H1 (cell line): ENCODE data around the gene PAK1IP1. TPM values are rescaled to one million over a fixed set of nuclear protein-coding genes. Genes with fewer than 3 reads are reported as not detected.

ENCODE experiments used
- CTCF ChIA-PET: fragments of 300-600 bp; sonication (Branson Sonifier 250); formaldehyde crosslinking; loops from one replicate; lab custom pipeline; 2021; ENCODE audit not compliant: partially characterized antibody; lab: Charles Lee
- POLR2A ChIA-PET: fragments of 300-600 bp; sonication (Branson Sonifier 250); formaldehyde crosslinking; loops from one replicate; lab custom pipeline; 2021; ENCODE audit warnings: inconsistent platforms; ENCODE audit not compliant: partially characterized antibody; lab: Charles Lee
- DNase-seq, 2 experiments: peaks; one replicate each; pipeline versions ENCODE4 v3.0.0 to v3.0.0-alpha.2; 2010 to 2022; ENCODE audit warnings: low spot score in 2 of 2, low read depth in 1 of 2, mixed read lengths in 1 of 2
- FAIRE-seq: peaks from 2 replicates; lab custom pipeline; 2011; peaks lifted over from hg19 to GRCh38; lab: Jason Lieb, UNC
- H2AFZ ChIP-seq: 2 replicates; pipeline ENCODE4 v1.8.1; 2012; ENCODE audit warnings: low read length, inconsistent platforms
- H2AK5ac ChIP-seq: 2 replicates; pipeline ENCODE4 v1.6.1; 2013; ENCODE audit warnings: low read depth, low read length
- H2BK120ac ChIP-seq: replicated peaks from 2 replicates; pipeline ENCODE3; 2013; ENCODE audit warnings: low read depth, low read length, inconsistent platforms
- H2BK12ac ChIP-seq: 2 replicates; pipeline ENCODE4 v1.6.1; 2013; ENCODE audit warnings: low read depth, low read length
- H2BK15ac ChIP-seq: 2 replicates; pipeline ENCODE4 v1.6.1; 2013; ENCODE audit warnings: low read length
- H2BK20ac ChIP-seq: 2 replicates; pipeline ENCODE4 v1.6.1; 2013; ENCODE audit warnings: low read length
- H2BK5ac ChIP-seq: 2 replicates; pipeline ENCODE4 v1.6.1; 2013; ENCODE audit warnings: low read depth, low read length
- H3K14ac ChIP-seq: 2 replicates; pipeline ENCODE4 v1.6.1; 2013; ENCODE audit warnings: inconsistent platforms; ENCODE audit not compliant: insufficient read length
- H3K18ac ChIP-seq: 2 replicates; pipeline ENCODE4 v1.6.1; 2013; ENCODE audit warnings: low read length; ENCODE audit errors: extremely low read depth
- H3K23ac ChIP-seq: 2 replicates; pipeline ENCODE4 v1.6.1; 2013; ENCODE audit warnings: inconsistent platforms; ENCODE audit not compliant: insufficient read length
- H3K23me2 ChIP-seq: 2 replicates; pipeline ENCODE4 v1.6.1; 2013; ENCODE audit warnings: low read depth, low read length
- H3K27ac ChIP-seq: 2 replicates; pipeline ENCODE4 v1.6.1; 2011; ENCODE audit warnings: low read depth, low read length, inconsistent platforms
- H3K27me3 ChIP-seq, 4 experiments: replicated peaks in 1 of 4; 1 replicate in 1 of 4; 2 replicates in 3 of 4; pipeline versions ENCODE4 v1.6.1 to v1.8.1; 2011 to 2013; ENCODE audit warnings: low read length in 3 of 4, mild to moderate bottlenecking in 3 of 4, inconsistent platforms in 2 of 4, mixed read lengths in 2 of 4, moderate library complexity in 1 of 4; ENCODE audit not compliant: control insufficient read depth in 3 of 4, insufficient read depth in 3 of 4; ENCODE audit errors: extremely low read depth in 1 of 4
- H3K36me3 ChIP-seq, 4 experiments: 2 replicates each; pipeline versions ENCODE4 v1.6.1 to v1.8.1; 2011 to 2013; ENCODE audit warnings: mild to moderate bottlenecking in 4 of 4, low read length in 3 of 4, moderate library complexity in 2 of 4, control low read depth in 1 of 4, inconsistent platforms in 1 of 4; ENCODE audit not compliant: insufficient read depth in 4 of 4, control insufficient read depth in 2 of 4
- H3K4ac ChIP-seq: replicated peaks from 2 replicates; pipeline ENCODE3; 2013; ENCODE audit warnings: low read length, low read depth, mixed read lengths, inconsistent platforms; ENCODE audit not compliant: insufficient read length
- H3K4me1 ChIP-seq, 4 experiments: replicated peaks in 1 of 4; 1 replicate in 1 of 4; 2 replicates in 3 of 4; pipeline versions ENCODE4 v1.6.1 to v1.8.1; 2011 to 2013; ENCODE audit warnings: low read length in 3 of 4, inconsistent platforms in 2 of 4, mixed read lengths in 1 of 4; ENCODE audit not compliant: insufficient read depth in 4 of 4, control insufficient read depth in 3 of 4
- H3K4me2 ChIP-seq, 2 experiments: 2 replicates each; pipeline versions ENCODE4 v1.6.1 to v1.8.1; 2011 to 2013; ENCODE audit warnings: low read depth in 2 of 2, low read length in 2 of 2, control low read depth in 1 of 2, inconsistent platforms in 1 of 2, mild to moderate bottlenecking in 1 of 2; ENCODE audit not compliant: insufficient read depth in 1 of 2
- H3K4me3 ChIP-seq, 4 experiments: fragments of 200-600, 300-600 bp in 1 of 4; sonication (generic), shearing (Covaris generic), sonication (Bioruptor Twin) in 1 of 4; 2 replicates each; pipeline versions ENCODE4 v1.5.1 to v1.8.1; 2011 to 2016; ENCODE audit warnings: low read length in 4 of 4, low read depth in 3 of 4, control low read depth in 2 of 4, inconsistent platforms in 2 of 4, mild to moderate bottlenecking in 2 of 4, mixed read lengths in 1 of 4, moderate library complexity in 1 of 4; ENCODE audit not compliant: insufficient read depth in 2 of 4; ENCODE audit errors: extremely low read depth in 1 of 4
- H3K56ac ChIP-seq: replicated peaks from 2 replicates; pipeline ENCODE3; 2013; ENCODE audit warnings: low read depth, mild to moderate bottlenecking, mixed read lengths, low read length, inconsistent platforms; ENCODE audit not compliant: insufficient read length
- H3K79me1 ChIP-seq: 2 replicates; pipeline ENCODE4 v1.6.1; 2013; ENCODE audit warnings: low read depth, low read length, control low read depth
- H3K79me2 ChIP-seq, 2 experiments: 2 replicates each; pipeline versions ENCODE4 v1.6.1 to v1.8.1; 2012 to 2013; ENCODE audit warnings: low read length in 2 of 2, mild to moderate bottlenecking in 2 of 2, inconsistent platforms in 1 of 2; ENCODE audit not compliant: insufficient read depth in 2 of 2, control insufficient read depth in 1 of 2
- H3K9ac ChIP-seq, 4 experiments: replicated peaks in 1 of 4; 1 replicate in 1 of 4; 2 replicates in 3 of 4; pipeline versions ENCODE4 v1.6.1 to v1.8.1; 2011 to 2013; ENCODE audit warnings: low read depth in 3 of 4, low read length in 3 of 4, control low read depth in 2 of 4, mild to moderate bottlenecking in 2 of 4, moderate library complexity in 2 of 4, inconsistent platforms in 1 of 4; ENCODE audit errors: extremely low read depth in 1 of 4
- H3K9me3 ChIP-seq, 2 experiments: 2 replicates each; pipeline versions ENCODE4 v1.6.1 to v1.8.1; 2012 to 2013; ENCODE audit warnings: mild to moderate bottlenecking in 2 of 2, moderate library complexity in 2 of 2, control low read depth in 1 of 2, inconsistent platforms in 1 of 2, low read depth in 1 of 2, low read length in 1 of 2, mixed read lengths in 1 of 2; ENCODE audit not compliant: insufficient read depth in 2 of 2
- H4K20me1 ChIP-seq, 2 experiments: replicated peaks in 1 of 2; 2 replicates each; pipeline versions ENCODE3 to v1.8.1; 2011 to 2013; ENCODE audit warnings: inconsistent platforms in 2 of 2, low read length in 2 of 2, mild to moderate bottlenecking in 1 of 2; ENCODE audit not compliant: insufficient read depth in 2 of 2, control insufficient read depth in 1 of 2
- H4K5ac ChIP-seq: 2 replicates; pipeline ENCODE4 v1.6.1; 2013; ENCODE audit warnings: low read length, low read depth, mixed read lengths, inconsistent platforms; ENCODE audit not compliant: insufficient read length
- H4K8ac ChIP-seq: 2 replicates; pipeline ENCODE4 v1.8.0; 2013; ENCODE audit warnings: mild to moderate bottlenecking, moderate library complexity, low read length, inconsistent platforms; ENCODE audit not compliant: insufficient read depth; ENCODE audit errors: extremely low read depth
- H4K91ac ChIP-seq: replicated peaks from 2 replicates; pipeline ENCODE3; 2013; ENCODE audit warnings: low read length, mixed read lengths, inconsistent platforms; ENCODE audit not compliant: insufficient read length
- CREB1 ChIP-seq: IDR thresholded peaks from 2 replicates; pipeline ENCODE4 v1.6.1; 2012; ENCODE audit warnings: inconsistent platforms
- CTBP2 ChIP-seq: IDR thresholded peaks from 2 replicates; pipeline ENCODE4 v1.7.0; 2011; ENCODE audit warnings: borderline replicate concordance, mild to moderate bottlenecking, moderate library complexity, mixed read lengths, low read length; ENCODE audit not compliant: insufficient read depth, insufficient read length
- EGR1 ChIP-seq: IDR thresholded peaks from 2 replicates; pipeline ENCODE4 v1.6.1; 2011; ENCODE audit warnings: low read depth, low read length, borderline replicate concordance
- FOSL1 ChIP-seq: IDR thresholded peaks from 2 replicates; pipeline ENCODE4 v1.6.1; 2011; ENCODE audit warnings: mild to moderate bottlenecking, low read depth, low read length, moderate library complexity; ENCODE audit not compliant: insufficient read depth
- MAX ChIP-seq: IDR thresholded peaks from 2 replicates; pipeline ENCODE4 v1.6.1; 2012; ENCODE audit warnings: inconsistent platforms
- POLR2AphosphoS5 ChIP-seq: IDR thresholded peaks from 2 replicates; pipeline ENCODE4 v1.6.1; 2011; ENCODE audit warnings: low read depth, low read length
- RFX5 ChIP-seq: IDR thresholded peaks from 2 replicates; pipeline ENCODE4 v1.6.1; 2011; ENCODE audit warnings: low read depth, low read length, improper control_type of control experiment, borderline replicate concordance
- SIX5 ChIP-seq: IDR thresholded peaks from 2 replicates; pipeline ENCODE4 v1.6.1; 2011; ENCODE audit warnings: mild to moderate bottlenecking, low read depth, low read length
- SP4 ChIP-seq: IDR thresholded peaks from 2 replicates; pipeline ENCODE4 v1.6.1; 2012; ENCODE audit warnings: low read length, inconsistent platforms
- WGBS, 2 experiments: shearing (Covaris generic) in 1 of 2; methylation state at CpG; one replicate each; pipeline versions ENCODE4 v1.1.6 to v1.1.7; 2013 to 2015; ENCODE audit warnings: low lambda C conversion rate in 2 of 2, mixed read lengths in 2 of 2, inconsistent platforms in 1 of 2, low coverage in 1 of 2, missing lambda C conversion rate in 1 of 2; ENCODE audit not compliant: insufficient replicate concordance in 2 of 2, insufficient coverage in 1 of 2, insufficient read length in 1 of 2; ENCODE audit errors: extremely low coverage in 1 of 2, missing lambda C conversion rate in 1 of 2; 5-methylcytosine and 5-hydroxymethylcytosine counted together
- polyA plus RNA-seq, 7 experiments: library from polyadenylated mRNA; depleted of rRNA in 3 of 7; stranded (reverse) in 5 of 7; unstranded in 2 of 7; fragments of >200 nt in 5 of 7; fragments of 200-250 nt in 2 of 7; gene quantifications; 1 replicate in 5 of 7; 2 replicates in 1 of 7; 4 replicates in 1 of 7; pipeline versions ENCODE4 v1.2.1 to v1.2.3, GENCODE V29; 2011 to 2013; ENCODE audit warnings: missing spikeins in 2 of 7, mixed read lengths in 2 of 7
- total RNA-seq: library from RNA; stranded (reverse); fragmentation: NEBNext Ultra II Directional; extraction: Animal tissue kit (Norgen Biotek cat#: 25700); gene quantifications from 2 replicates; pipeline ENCODE4 v1.2.1, GENCODE V29; 2021

PAK1IP1 gene
- total and polyA plus RNA-seq, 2 of the 8 experiments (the other 6 are each of a cell fraction or from before 2014, with no cell fraction given), result 19.7 to 43.6 TPM

- H3K27ac ChIP-seq, result no peak overlapping the region
- H4K8ac ChIP-seq, result no peak overlapping the region
- 93% methylated on average over 8 of the region's 8 CpGs; no CpG with 5 or more reads in 1 of the 2 experiments for WGBS, 2 experiments
- H3K4me1 ChIP-seq, result peaks cover 0 to 3% (median 1%) of the 10 kb centered on the region in 4 experiments; a peak in 3 of 7 replicates
- FAIRE-seq, result no peak
- CTCF ChIA-PET, result interaction anchor here (1.2 to 1.4 kb wide), 5 partner anchors 30 to 184 kb away, joined by 3 to 5 read pairs (median 3); no protein-coding TSS in a partner anchor
- no peak overlapping the region for H2BK12ac ChIP-seq
- H3K56ac ChIP-seq, result no peak overlapping the region
- H2AFZ ChIP-seq, result no peak overlapping the region
- no peak overlapping the region for H3K9ac ChIP-seq
- H4K20me1 ChIP-seq, result no peaks in the 10 kb centered on the region
- DNase-seq, result no peak
- H3K23ac ChIP-seq, result no peak overlapping the region
- H3K79me1 ChIP-seq, result no peaks in the 10 kb centered on the region
- TF ChIP-seq SIX5, result no peak
- TF ChIP-seq CREB1, result no peak
- TF ChIP-seq MAX, result no peak
- TF ChIP-seq SP4, result no peak
- no peak for TF ChIP-seq CTBP2
- TF ChIP-seq FOSL1, result no peak
- TF ChIP-seq RFX5, result no peak
- TF ChIP-seq EGR1, result no peak
- no peak for TF ChIP-seq POLR2AphosphoS5
- TF ChIP-seq, all 59 proteins: peak for 0
- Histone ChIP-seq H3K4me2 (no peak overlapping the region), H3K14ac (no peak overlapping the region), H3K4me3 (no peak overlapping the region), H3K18ac (no peak overlapping the region), H3K36me3 (no peaks in the 10 kb centered on the region), H2BK5ac (no peak overlapping the region), H4K91ac (no peak overlapping the region), H2AK5ac (no peak overlapping the region), H3K27me3 (peaks cover 0 to 5% (median 2%) of the 10 kb centered on the region in 4 experiments; a peak in 3 of 7 replicates), H4K5ac (no peak overlapping the region), H2BK15ac (no peak overlapping the region), H3K79me2 (no peaks in the 10 kb centered on the region), H3K23me2 (peaks cover 6% of the 10 kb centered on the region; the same call in 1 of the 2 replicates), H2BK120ac (no peak overlapping the region), H2BK20ac (no peak overlapping the region), H3K9me3 (no peaks in the 10 kb centered on the region), H3K4ac (no peak overlapping the region)
- POLR2A ChIA-PET, result interaction anchor here (1.1 kb wide), 1 partner anchor 29 kb away, joined by 3 read pairs; no protein-coding TSS in a partner anchor
Measured at GRCh38 chr6:10662207-10662606, 32.6 kb upstream of the PAK1IP1 start.
